ENCODE results near the gene TLE2.

TLE2 gene

GRCh38 chr19:3008994-3009393, 20.1 kb downstream of the TLE2 start:
- TF ChIP-seq EZH2 (IDR thresholded peaks at IDR 0.05; ENCODE audit: borderline replicate concordance, low read depth, low read length, severe bottlenecking) (no peak), CTCF (IDR thresholded peaks at IDR 0.05; ENCODE audit: borderline replicate concordance, extremely low read depth, low read length, poor library complexity, severe bottlenecking) (no peak)
- no peaks in the 10 kb centered on the region for H3K79me2 ChIP-seq (ENCODE audit: insufficient read depth, low read length)
- ATAC-seq (ENCODE audit: insufficient read depth, low read depth) (no peak), DNase-seq (no peak)
- no peaks in the 10 kb centered on the region for H3K27me3 ChIP-seq (ENCODE audit: insufficient read depth, low read length, poor library complexity)
- H3K36me3 ChIP-seq (ENCODE audit: insufficient read depth, low read length), result no peaks in the 10 kb centered on the region
- H4K20me1 ChIP-seq (ENCODE audit: insufficient read depth, low read length), result 0 out of 2 replicates have a peak, but pooled peaks cover 3% of the 10 kb centered on the region
- H3K9ac ChIP-seq (ENCODE audit: low read depth, low read length), result no peak overlapping the region
- H3K27ac ChIP-seq (ENCODE audit: low read length), result no peak overlapping the region
- H3K4me2 ChIP-seq (ENCODE audit: insufficient read depth, low read length), result no peak overlapping the region
- H3K4me3 ChIP-seq (ENCODE audit: low read depth in 1 of 2, low read length in 2 of 2), result no peak overlapping the region
- H3K9me3 ChIP-seq (ENCODE audit: insufficient read depth, low read length, severe bottlenecking), result no peaks in the 10 kb centered on the region
- H3K4me1 ChIP-seq (ENCODE audit: insufficient read depth, low read length), result no peaks in the 10 kb centered on the region
- no peak overlapping the region for H2AFZ ChIP-seq (ENCODE audit: low read depth, low read length)

DNA sequence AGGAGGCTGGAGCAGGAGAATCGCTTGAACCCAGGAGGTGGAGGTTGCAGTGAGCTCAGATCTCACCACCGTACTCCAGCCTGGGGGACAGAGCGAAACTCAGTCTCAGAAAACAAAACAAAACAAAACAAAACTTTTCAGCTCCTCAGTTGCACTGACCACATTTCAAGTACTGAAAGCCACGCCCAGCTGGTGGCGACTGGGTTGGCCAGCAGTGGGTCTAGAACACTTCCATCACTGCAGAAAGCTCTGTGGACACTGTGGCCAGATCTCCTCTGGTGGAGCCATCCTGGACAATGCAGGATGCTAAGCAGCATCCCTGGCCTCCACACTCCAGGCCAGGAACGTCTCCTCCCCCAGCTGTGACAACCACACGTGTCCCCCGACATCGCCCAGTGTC, 21.1 kb downstream of the TLE2 start:
- Histone ChIP-seq H3K4me3 (ENCODE audit: low read depth in 1 of 2, low read length in 2 of 2) (no peak overlapping the region), H3K9ac (ENCODE audit: low read depth, low read length) (no peak overlapping the region), H3K27me3 (ENCODE audit: insufficient read depth, low read length, poor library complexity) (no peaks in the 10 kb centered on the region), H3K79me2 (ENCODE audit: insufficient read depth, low read length) (no peaks in the 10 kb centered on the region), H4K20me1 (ENCODE audit: insufficient read depth, low read length) (0 out of 2 replicates have a peak, but pooled peaks cover 3% of the 10 kb centered on the region), H3K36me3 (ENCODE audit: insufficient read depth, low read length) (no peaks in the 10 kb centered on the region), H3K27ac (ENCODE audit: low read length) (no peak overlapping the region), H3K4me2 (ENCODE audit: insufficient read depth, low read length) (no peak overlapping the region), H3K4me1 (ENCODE audit: insufficient read depth, low read length) (no peaks in the 10 kb centered on the region), H3K9me3 (ENCODE audit: insufficient read depth, low read length, severe bottlenecking) (no peaks in the 10 kb centered on the region), H2AFZ (ENCODE audit: low read depth, low read length) (no peak overlapping the region)
- no peak for ATAC-seq (ENCODE audit: insufficient read depth, low read depth)
- TF ChIP-seq EZH2 (IDR thresholded peaks at IDR 0.05; ENCODE audit: borderline replicate concordance, low read depth, low read length, severe bottlenecking), result no peak
- TF ChIP-seq CTCF (IDR thresholded peaks at IDR 0.05; ENCODE audit: borderline replicate concordance, extremely low read depth, low read length, poor library complexity, severe bottlenecking), result no peak
- no peak for DNase-seq

GRCh38 chr19:3006075-3006767, 22.9 kb downstream of the TLE2 start:
- Histone ChIP-seq H3K9me3 (ENCODE audit: insufficient read depth, low read length, severe bottlenecking) (no peaks in the 10 kb centered on the region), H3K4me3 (ENCODE audit: low read depth in 1 of 2, low read length in 2 of 2) (no peak overlapping the region), H3K27me3 (ENCODE audit: insufficient read depth, low read length, poor library complexity) (no peaks in the 10 kb centered on the region), H3K4me1 (ENCODE audit: insufficient read depth, low read length) (no peaks in the 10 kb centered on the region), H3K36me3 (ENCODE audit: insufficient read depth, low read length) (no peaks in the 10 kb centered on the region), H2AFZ (ENCODE audit: low read depth, low read length) (no peak overlapping the region), H3K9ac (ENCODE audit: low read depth, low read length) (no peak overlapping the region), H4K20me1 (ENCODE audit: insufficient read depth, low read length) (0 out of 2 replicates have a peak, but pooled peaks cover 3% of the 10 kb centered on the region), H3K27ac (ENCODE audit: low read length) (no peak overlapping the region), H3K4me2 (ENCODE audit: insufficient read depth, low read length) (no peak overlapping the region), H3K79me2 (ENCODE audit: insufficient read depth, low read length) (no peaks in the 10 kb centered on the region)
- TF ChIP-seq EZH2 (IDR thresholded peaks at IDR 0.05; ENCODE audit: borderline replicate concordance, low read depth, low read length, severe bottlenecking), result no peak
- no peak for TF ChIP-seq CTCF (IDR thresholded peaks at IDR 0.05; ENCODE audit: borderline replicate concordance, extremely low read depth, low read length, poor library complexity, severe bottlenecking)
- no peak for ATAC-seq (ENCODE audit: insufficient read depth, low read depth)
- DNase-seq, result no peak

Measured in DND-41 (cell line).